Astrocyte of the cerebellum (primary cell): ENCODE results near the gene ABLIM2.
A peak's percentile ranks its signal among the peaks of the same experiment; 100 is the strongest.

Experiments used
- DNase-seq: peaks from one replicate; pipeline ENCODE4 v3.0.0-alpha.2; 2011; ENCODE audit warnings: low read depth
- H3K4me3 ChIP-seq: 2 replicates; pipeline ENCODE4 v1.5.1; 2011; ENCODE audit warnings: mild to moderate bottlenecking, low read depth, low read length, moderate library complexity
- in situ Hi-C: cut with HindIII; loops from 2 replicates; pipeline ENCODE4 v1.10.0; 2017; ENCODE audit warnings: low sequenced_read_pairs
- TF ChIP-seq, protein P1 (sequence below): IDR thresholded peaks from 2 replicates; pipeline ENCODE4 v1.5.1; 2012; ENCODE audit warnings: low read length, low read depth, moderate library complexity, mild to moderate bottlenecking; ENCODE audit errors: missing control alignments

Gene ABLIM2

DNA sequence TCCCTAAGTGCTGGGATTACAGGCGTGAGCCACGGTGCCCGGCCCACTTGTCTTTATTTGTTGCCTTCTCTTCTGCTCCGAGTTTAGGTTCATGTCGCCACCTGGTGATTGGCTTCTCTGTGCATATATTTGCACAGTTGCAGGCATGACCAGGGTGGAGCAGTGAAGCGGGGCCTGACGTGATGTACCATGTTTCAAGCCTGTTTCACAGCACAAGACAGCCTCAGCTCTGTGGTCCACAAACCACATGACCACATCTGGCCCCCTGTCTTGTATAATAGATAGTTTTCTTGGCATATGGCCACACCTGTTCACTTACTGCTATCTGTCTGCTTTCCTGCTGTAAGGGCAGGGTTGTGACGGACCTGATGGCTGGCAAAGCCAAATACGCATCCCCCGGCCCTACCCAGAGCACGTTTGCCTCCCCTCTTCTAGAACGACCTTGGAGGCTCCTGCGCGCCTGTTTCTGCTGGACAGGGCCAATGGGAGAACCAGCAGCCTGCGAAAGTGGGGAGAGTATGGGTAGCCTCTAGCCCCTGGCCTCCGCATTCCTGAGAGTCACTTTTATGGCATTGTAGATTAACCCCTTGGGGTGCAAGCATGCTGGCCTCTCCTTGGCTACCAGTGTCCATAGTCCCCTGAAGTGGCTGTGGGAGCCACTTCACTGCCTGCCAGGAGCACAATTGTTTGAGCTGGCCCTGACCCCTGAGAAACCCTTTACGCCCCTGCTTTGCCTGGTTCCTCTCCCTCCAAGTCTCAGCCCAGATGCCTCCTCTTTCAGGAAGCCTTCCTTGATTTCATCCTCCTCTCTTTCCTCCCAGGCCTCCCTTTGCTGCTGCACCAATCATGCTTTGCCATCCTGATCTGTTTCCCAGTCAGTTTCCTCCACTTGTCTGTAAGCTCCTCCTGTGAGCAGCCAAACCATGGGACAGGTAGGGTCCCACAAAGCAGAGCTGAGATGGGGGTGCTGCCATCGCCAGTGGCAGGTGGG lies 34.4 kb upstream of the ABLIM2 start:
- in situ Hi-C loops: no loop called here
- H3K4me3 ChIP-seq: no peak overlapping the region
- no peak for DNase-seq
- TF ChIP-seq, protein P1, sequence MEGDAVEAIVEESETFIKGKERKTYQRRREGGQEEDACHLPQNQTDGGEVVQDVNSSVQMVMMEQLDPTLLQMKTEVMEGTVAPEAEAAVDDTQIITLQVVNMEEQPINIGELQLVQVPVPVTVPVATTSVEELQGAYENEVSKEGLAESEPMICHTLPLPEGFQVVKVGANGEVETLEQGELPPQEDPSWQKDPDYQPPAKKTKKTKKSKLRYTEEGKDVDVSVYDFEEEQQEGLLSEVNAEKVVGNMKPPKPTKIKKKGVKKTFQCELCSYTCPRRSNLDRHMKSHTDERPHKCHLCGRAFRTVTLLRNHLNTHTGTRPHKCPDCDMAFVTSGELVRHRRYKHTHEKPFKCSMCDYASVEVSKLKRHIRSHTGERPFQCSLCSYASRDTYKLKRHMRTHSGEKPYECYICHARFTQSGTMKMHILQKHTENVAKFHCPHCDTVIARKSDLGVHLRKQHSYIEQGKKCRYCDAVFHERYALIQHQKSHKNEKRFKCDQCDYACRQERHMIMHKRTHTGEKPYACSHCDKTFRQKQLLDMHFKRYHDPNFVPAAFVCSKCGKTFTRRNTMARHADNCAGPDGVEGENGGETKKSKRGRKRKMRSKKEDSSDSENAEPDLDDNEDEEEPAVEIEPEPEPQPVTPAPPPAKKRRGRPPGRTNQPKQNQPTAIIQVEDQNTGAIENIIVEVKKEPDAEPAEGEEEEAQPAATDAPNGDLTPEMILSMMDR: peak; percentile 26

GRCh38 chr4:8191136-8191747 lies 32.6 kb upstream of the ABLIM2 start:
- no peak for DNase-seq
- TF ChIP-seq, protein P1: no peak
- in situ Hi-C loops: no loop called here
- no peak overlapping the region for H3K4me3 ChIP-seq

DNA sequence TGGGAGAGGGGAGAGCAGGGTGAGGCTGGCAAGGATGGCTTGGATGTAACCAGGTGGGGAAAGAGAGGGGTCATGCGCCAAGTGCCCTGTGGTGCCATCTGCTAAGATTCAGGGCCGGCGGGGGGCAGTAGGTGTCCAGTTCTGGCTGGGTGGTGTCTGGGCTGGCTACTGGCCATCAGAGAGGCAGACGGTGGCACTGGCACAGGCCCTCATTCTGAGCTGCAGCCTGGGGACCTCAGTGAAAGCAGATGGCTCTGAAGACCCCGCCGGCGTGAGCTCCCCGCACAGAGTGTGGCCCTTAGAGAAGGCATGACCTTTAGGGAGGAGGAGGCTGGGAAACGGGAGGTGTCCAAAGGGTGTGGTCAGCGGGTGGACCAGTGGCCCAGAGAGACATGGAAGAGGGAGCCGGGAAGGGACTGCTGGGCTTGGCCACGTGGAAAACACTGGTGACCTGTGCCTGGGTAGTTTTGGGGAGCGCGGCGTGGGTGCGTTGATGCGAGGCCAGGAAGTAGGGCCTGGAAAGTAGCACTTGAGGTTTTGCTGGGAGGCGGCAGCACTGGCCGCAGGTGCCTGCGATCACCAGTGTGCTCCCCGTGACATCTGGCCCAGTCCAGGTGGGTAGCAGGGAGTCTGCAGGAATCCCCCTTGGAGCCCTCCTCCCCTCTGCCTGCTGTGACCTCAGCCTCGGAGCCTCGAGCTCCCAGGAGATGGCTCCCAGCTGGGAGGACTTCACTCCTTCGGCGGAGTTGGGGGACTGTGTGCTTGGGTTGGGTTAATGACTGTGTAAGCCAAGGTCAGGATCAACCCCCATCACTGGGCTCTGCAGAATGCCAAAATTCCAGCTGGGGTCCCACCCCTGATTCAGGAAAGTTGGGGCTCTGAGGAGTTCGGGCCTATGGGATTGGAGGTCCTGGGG lies 31.2 kb upstream of the ABLIM2 start:
- no peak for DNase-seq
- TF ChIP-seq, protein P1: no peak
- in situ Hi-C loops: no loop called here
- H3K4me3 ChIP-seq: no peak overlapping the region

GRCh38 chr4:8188743-8189550 lies 30.3 kb upstream of the ABLIM2 start:
- in situ Hi-C loops: no loop called here
- H3K4me3 ChIP-seq: no peak overlapping the region
- DNase-seq: no peak
- TF ChIP-seq, protein P1: no peak

GRCh38 chr4:8188085-8188484 lies 29.5 kb upstream of the ABLIM2 start:
- in situ Hi-C loops: no loop called here
- DNase-seq: no peak
- TF ChIP-seq, protein P1: no peak
- no peak overlapping the region for H3K4me3 ChIP-seq
